Epithelial cell of proximal tubule (primary cell): Measurements from ENCODE around the gene FANCF. TPM values are rescaled to one million over a fixed set of nuclear protein-coding genes. Genes with fewer than 3 reads are reported as not detected.

ENCODE experiments used
- DNase-seq: peaks from one replicate; pipeline ENCODE4 v3.0.0-alpha.2; 2011; ENCODE audit warnings: low read depth
- H3K4me3 ChIP-seq: 2 replicates; pipeline ENCODE4 v1.5.1; 2011; ENCODE audit warnings: low read depth, mild to moderate bottlenecking, low read length
- total RNA-seq: library from RNA; depleted of rRNA; stranded (reverse); fragments of >200 nt; gene quantifications from 2 replicates; pipeline ENCODE4 v1.2.3, GENCODE V29; 2015
- TF ChIP-seq, protein P1 (sequence below): conservative IDR thresholded peaks from 2 replicates; pipeline ENCODE4 v1.5.1; 2012; ENCODE audit warnings: low read depth, mild to moderate bottlenecking, low read length

FANCF gene, protein sequence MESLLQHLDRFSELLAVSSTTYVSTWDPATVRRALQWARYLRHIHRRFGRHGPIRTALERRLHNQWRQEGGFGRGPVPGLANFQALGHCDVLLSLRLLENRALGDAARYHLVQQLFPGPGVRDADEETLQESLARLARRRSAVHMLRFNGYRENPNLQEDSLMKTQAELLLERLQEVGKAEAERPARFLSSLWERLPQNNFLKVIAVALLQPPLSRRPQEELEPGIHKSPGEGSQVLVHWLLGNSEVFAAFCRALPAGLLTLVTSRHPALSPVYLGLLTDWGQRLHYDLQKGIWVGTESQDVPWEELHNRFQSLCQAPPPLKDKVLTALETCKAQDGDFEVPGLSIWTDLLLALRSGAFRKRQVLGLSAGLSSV
- 12.2 and 13.7 TPM in 2 replicates for total RNA-seq

DNA sequence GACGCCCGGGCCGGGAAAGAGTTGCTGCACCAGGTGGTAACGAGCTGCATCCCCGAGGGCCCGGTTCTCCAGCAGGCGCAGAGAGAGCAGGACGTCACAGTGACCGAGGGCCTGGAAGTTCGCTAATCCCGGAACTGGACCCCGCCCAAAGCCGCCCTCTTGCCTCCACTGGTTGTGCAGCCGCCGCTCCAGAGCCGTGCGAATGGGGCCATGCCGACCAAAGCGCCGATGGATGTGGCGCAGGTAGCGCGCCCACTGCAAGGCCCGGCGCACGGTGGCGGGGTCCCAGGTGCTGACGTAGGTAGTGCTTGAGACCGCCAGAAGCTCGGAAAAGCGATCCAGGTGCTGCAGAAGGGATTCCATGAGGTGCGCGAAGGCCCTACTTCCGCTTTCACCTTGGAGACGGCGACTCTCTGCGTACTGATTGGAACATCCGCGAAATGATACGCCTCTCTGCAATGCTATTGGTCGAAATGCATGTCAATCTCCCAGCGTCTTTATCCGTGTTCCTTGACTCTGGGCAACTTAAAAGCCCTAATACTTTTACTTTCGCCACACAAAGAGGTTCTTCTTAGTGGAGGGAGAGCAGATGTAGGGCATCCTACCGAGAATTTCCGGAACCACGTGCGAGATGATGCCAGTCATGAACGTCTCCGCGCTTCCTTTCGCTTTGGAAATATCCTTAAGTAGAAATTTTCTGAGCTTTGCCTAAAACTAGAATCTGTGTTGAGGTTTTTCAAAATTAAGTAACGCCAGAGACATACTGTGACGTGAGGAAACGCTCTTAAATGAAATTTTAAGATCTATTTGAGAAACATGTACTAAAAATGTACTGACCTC is at the start of gene FANCF:
Gene FANCF, minus strand, starts transcription at position 376 of the 840 bp plus-strand sequence. Its CDS starts 13 bp downstream, at position 363.
- H3K4me3 ChIP-seq, result peak within 1 kb of the TSS; percentile 91
- peak; percentile 96 for DNase-seq
- TF ChIP-seq, protein P1, sequence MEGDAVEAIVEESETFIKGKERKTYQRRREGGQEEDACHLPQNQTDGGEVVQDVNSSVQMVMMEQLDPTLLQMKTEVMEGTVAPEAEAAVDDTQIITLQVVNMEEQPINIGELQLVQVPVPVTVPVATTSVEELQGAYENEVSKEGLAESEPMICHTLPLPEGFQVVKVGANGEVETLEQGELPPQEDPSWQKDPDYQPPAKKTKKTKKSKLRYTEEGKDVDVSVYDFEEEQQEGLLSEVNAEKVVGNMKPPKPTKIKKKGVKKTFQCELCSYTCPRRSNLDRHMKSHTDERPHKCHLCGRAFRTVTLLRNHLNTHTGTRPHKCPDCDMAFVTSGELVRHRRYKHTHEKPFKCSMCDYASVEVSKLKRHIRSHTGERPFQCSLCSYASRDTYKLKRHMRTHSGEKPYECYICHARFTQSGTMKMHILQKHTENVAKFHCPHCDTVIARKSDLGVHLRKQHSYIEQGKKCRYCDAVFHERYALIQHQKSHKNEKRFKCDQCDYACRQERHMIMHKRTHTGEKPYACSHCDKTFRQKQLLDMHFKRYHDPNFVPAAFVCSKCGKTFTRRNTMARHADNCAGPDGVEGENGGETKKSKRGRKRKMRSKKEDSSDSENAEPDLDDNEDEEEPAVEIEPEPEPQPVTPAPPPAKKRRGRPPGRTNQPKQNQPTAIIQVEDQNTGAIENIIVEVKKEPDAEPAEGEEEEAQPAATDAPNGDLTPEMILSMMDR, result no peak

DNA sequence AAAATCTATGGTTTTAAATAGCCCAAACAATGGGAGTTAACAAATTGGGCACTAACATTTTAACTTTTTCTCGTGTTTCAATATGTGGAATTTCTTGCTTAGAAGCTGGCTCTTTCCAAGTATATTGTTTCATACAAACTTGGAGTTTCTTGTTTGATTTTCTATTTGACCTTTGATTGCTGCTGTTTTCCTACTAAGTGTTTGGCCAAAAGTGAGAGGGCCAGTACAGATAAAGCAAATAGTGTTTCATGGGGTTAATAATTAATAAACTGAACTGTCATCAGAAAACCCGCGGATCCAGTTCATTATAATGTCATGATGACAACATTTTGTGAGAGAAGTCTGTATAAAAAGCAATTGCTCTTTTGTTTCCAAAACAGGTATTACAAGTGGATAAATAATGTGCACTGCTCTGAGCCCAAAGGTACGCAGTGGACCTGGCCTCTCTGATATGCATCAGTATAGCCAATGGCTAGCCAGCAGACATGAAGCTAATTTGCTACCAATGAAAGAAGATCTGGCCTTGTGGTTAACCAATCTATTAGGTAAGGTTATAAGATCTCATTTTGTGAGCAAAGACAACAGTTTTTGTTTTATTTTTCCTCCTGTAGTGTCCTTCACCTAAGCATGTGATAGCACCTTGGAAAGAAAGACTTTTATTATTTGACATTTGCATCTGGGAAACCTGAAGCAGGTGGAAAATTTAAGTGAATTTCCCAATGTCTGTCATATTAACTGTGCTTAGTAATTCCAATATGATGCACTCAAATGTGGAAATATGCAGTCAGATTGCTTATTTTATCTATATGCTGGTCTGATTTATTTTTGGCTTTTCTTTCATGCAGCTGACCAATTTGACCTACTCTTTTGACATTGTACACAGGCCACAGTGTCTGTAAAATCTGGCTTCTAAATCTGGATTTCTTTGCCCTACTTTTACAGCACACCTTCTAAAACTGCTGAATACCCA is 49.1 kb upstream of the FANCF start:
- H3K4me3 ChIP-seq, result no peak overlapping the region
- DNase-seq, result no peak
- TF ChIP-seq, protein P1, result no peak

DNA sequence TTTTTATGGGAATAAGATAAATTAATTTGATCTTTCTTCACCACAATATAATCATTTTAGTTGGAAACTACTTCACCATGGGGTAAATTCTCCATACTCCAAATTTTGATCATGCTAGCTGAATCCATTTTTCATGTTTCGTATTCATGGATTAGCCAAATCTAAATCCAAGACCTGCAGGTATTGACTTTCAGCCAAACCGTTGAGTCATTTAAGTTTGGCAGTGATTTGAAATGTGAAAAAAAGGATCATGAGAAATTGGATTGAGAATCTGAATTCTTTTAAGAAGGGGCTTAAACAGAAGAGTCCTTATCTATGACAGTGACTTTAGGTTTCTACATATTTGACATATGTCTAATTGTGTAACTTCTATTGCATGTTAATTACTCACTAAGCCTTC is 46.1 kb upstream of the FANCF start:
- TF ChIP-seq, protein P1, result no peak
- H3K4me3 ChIP-seq, result no peak overlapping the region
- DNase-seq, result no peak

DNA sequence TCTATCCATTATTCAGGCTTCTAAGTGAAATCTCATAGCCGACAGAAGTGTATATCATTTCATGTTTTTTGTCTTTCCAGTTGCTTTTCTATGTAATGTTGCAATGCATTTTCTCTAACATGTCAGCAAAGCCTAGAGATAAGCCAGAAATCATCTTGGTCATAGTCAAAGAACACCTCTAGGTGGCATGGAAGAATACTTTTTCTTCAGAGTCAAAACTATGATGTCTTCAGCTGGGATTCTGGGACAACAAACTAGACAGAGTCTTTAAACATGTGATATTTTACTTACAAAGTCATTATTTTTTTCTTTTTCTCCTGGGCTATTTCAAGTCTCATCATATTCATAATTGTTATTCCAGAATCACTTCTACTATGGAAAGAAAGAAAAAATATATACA is 45.2 kb upstream of the FANCF start:
- H3K4me3 ChIP-seq, result no peak overlapping the region
- DNase-seq, result no peak
- TF ChIP-seq, protein P1, result peak; percentile 50

DNA sequence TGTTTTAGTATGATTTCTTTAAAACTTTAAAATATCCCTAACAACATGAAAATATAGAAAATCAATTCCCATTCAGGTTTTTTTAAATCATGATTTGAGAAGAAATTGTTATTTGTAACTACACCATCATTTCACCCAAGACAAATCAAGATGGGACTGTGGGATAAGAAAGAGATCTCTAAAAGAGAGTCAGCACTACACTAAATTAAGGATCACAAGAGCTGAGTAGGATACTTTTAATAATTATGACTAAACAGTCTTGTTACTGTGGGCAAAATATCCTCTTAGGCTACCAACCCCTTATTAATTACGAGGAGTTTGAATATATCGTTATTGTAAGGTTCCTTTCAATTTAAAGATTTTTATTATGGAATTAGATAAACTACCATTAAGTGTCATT is 43.7 kb upstream of the FANCF start:
- no peak for DNase-seq
- TF ChIP-seq, protein P1, result no peak
- H3K4me3 ChIP-seq, result no peak overlapping the region

DNA sequence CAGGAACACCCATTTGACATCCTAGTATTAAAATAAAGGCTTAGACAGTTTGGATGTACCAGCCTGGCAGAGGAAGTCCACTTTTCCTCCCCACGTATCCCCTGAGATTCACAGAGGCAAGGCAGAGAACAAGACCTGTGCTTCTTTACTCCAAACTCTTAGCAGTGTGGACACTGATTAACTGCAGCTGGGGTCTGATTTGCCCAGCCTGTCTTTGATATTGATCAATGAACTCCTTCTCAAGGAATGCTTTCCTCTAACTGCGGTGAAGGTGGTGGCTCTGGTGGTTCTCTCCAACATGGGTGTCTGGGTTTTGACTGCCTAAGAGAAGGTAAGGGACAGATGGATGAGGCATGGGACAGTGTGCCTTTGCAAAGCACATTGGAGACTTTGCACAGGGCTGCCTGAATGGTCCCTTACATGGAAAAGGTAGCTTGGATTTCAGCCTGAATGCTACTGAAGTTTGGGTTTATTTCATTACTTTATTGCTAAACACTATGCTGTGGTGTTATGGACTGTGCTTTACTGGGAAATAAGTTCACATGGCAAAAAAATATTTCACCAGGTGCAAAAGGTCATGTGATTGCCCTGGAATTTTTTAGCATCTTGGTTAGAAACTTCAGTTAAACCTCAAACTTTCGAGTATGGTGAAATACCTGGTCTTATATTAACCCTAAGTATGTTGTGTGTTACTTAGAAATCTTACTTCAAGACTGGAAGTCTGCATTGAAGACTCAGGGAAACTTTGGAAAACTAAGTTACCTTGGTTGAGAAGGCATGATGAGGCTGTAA is 42.6 kb upstream of the FANCF start:
- TF ChIP-seq, protein P1, result no peak
- DNase-seq, result no peak
- H3K4me3 ChIP-seq, result no peak overlapping the region
